Fibroblast of peridontal ligament (primary cell): ENCODE data around the gene GZMA.

Source experiments
- DNase-seq: peaks from one replicate; pipeline ENCODE4 v3.0.0-alpha.2; 2010; ENCODE audit errors: extremely low read depth

GZMA gene

GRCh38 chr5:55108661-55109060 is 6.2 kb downstream of the GZMA start:
- no peak for DNase-seq

GRCh38 chr5:55110217-55110616 is 7.8 kb downstream of the GZMA start:
- DNase-seq: no peak

GRCh38 chr5:55113327-55113726 is 10.9 kb downstream of the GZMA start:
- DNase-seq: no peak

GRCh38 chr5:55114061-55114460 is 11.6 kb downstream of the GZMA start:
- DNase-seq: no peak

- DNase-seq: no peak
These were observed 20.9 kb downstream of the GZMA start for GRCh38 chr5:55123365-55123764.

GRCh38 chr5:55134053-55134722 is 31.7 kb downstream of the GZMA start:
- DNase-seq: no peak

GRCh38 chr5:55136521-55136920 is 34.1 kb downstream of the GZMA start:
- DNase-seq: peak; percentile 27

GRCh38 chr5:55140908-55141665 is 38.6 kb downstream of the GZMA start:
- no peak for DNase-seq

- no peak for DNase-seq
These were observed 39.7 kb downstream of the GZMA start for GRCh38 chr5:55141945-55142690.

- DNase-seq: no peak
These were observed 41.2 kb downstream of the GZMA start for GRCh38 chr5:55143624-55144023.

GRCh38 chr5:55146080-55146479 is 43.6 kb downstream of the GZMA start:
- no peak for DNase-seq

- DNase-seq: peak; percentile 90
These were observed 44.2 kb downstream of the GZMA start for GRCh38 chr5:55146543-55147151.

- DNase-seq: no peak
These were observed 46.9 kb downstream of the GZMA start for GRCh38 chr5:55149308-55149795.

GRCh38 chr5:55151923-55152842 is 49.7 kb downstream of the GZMA start:
- peak; percentile 86 for DNase-seq

GRCh38 chr5:55154873-55155272 is 52.4 kb downstream of the GZMA start:
- DNase-seq: peak; percentile 64
